ENCODE data around the gene KLF5. TPM values are rescaled to one million over a fixed set of nuclear protein-coding genes. Genes with fewer than 3 reads are reported as not detected.

Gene KLF5
- total RNA-seq, 1 donor from 2014 or later, result 21.4 TPM

DNA sequence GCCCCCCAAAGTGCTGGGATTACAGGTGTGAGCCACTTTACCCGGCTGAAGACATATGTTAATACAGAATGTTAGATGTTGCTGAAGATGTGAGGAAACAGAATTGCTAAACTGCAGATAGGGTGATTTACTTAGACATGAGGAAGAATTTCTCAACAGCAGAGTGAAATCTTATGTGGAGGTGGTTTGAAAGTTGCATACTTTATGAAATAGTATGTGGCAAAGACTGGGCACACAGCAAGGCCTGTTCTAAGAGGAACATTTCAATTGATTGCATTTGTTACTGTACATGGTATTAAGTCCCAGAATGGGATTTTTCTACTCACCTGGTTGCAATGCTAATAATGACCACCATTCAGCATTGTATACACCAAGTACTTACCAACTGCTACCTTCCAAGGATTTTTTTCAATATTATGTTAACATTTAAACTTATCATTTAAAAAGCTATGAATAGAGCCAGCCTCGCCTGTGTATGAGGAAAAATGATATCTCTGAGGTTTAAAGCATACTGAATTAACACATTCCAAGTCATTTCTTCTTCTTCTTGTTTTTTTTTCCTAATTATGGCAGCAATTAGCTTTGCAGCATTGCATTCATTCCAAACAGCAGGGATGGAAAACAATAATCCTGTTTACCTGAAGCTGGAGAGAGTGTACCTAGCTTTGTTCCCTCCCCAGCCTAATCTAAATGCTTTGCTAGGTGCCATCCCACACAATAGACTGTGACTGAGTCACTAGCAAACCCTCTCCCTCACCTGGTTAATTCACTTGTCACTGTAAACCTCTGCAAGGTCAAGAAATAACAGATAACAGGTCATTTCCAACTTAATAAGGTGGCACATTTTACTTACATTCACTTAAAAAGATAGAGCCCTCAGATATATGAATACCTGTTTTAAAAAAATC is 19.4 kb upstream of the KLF5 start:
- Histone ChIP-seq H3K36me3 (ENCODE audit: insufficient read depth, low read length) (no peaks in the 10 kb centered on the region), H3K4me2 (ENCODE audit: low read length) (no peak overlapping the region), H3K9ac (ENCODE audit: low read length) (no peak overlapping the region), H4K20me1 (ENCODE audit: insufficient read depth, low read length) (no peaks in the 10 kb centered on the region), H3K27me3 (ENCODE audit: insufficient read depth, low read length) (no peaks in the 10 kb centered on the region), H3K79me2 (ENCODE audit: insufficient read depth, low read length) (no peaks in the 10 kb centered on the region), H3K27ac (ENCODE audit: low read depth, low read length) (no peak overlapping the region), H3K4me1 (ENCODE audit: insufficient read depth, low read length) (no peaks in the 10 kb centered on the region), H3K4me3 (ENCODE audit: insufficient read depth, low read depth, low read length) (no peak overlapping the region), H2AFZ (ENCODE audit: low read depth, low read length) (no peak overlapping the region), H3K9me3 (ENCODE audit: insufficient read depth, low read depth, low read length) (no peaks in the 10 kb centered on the region)
- no peak overlapping the region for H3K4me3 Mint-ChIP-seq (ENCODE audit: unreplicated experiment)
- DNase-seq (ENCODE audit: low read depth), result no peak
- no peak overlapping the region for H3K27ac Mint-ChIP-seq (ENCODE audit: unreplicated experiment)
- H3K4me1 Mint-ChIP-seq (ENCODE audit: low read depth, unreplicated experiment), result no peaks in the 10 kb centered on the region
- H3K9me3 Mint-ChIP-seq (ENCODE audit: unreplicated experiment), result no peaks in the 10 kb centered on the region
- TF ChIP-seq, protein P1, sequence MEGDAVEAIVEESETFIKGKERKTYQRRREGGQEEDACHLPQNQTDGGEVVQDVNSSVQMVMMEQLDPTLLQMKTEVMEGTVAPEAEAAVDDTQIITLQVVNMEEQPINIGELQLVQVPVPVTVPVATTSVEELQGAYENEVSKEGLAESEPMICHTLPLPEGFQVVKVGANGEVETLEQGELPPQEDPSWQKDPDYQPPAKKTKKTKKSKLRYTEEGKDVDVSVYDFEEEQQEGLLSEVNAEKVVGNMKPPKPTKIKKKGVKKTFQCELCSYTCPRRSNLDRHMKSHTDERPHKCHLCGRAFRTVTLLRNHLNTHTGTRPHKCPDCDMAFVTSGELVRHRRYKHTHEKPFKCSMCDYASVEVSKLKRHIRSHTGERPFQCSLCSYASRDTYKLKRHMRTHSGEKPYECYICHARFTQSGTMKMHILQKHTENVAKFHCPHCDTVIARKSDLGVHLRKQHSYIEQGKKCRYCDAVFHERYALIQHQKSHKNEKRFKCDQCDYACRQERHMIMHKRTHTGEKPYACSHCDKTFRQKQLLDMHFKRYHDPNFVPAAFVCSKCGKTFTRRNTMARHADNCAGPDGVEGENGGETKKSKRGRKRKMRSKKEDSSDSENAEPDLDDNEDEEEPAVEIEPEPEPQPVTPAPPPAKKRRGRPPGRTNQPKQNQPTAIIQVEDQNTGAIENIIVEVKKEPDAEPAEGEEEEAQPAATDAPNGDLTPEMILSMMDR (IDR thresholded peaks at IDR 0.05; ENCODE audit: insufficient read depth, low read depth, low read length), result no peak
- no peak for TF ChIP-seq EZH2 (IDR thresholded peaks at IDR 0.05; ENCODE audit: insufficient read depth, low read length)
- FAIRE-seq, result no peak
- H3K36me3 Mint-ChIP-seq (ENCODE audit: low read depth, unreplicated experiment), result no peaks in the 10 kb centered on the region
- H3K27me3 Mint-ChIP-seq (ENCODE audit: low read depth, unreplicated experiment), result no peaks in the 10 kb centered on the region

DNA sequence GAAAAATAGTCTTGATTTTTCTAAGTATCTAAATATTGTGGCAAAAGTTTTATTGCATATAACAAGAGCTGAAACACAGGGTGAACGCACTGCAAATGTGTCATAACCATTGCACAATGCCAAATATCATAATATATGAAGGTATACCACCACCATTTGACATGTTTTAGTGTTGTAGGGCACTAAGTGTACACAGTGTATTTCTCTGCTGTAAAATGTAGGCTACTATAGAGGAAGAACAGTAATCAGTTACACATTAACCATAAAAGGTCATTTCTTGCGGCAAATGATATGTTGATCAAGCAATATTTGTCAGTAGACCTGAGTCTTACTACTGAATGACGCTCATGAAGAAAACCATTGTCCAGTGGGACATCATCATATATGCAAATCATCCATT is 18.3 kb upstream of the KLF5 start:
- Histone ChIP-seq H3K27me3 (ENCODE audit: insufficient read depth, low read length) (no peaks in the 10 kb centered on the region), H3K36me3 (ENCODE audit: insufficient read depth, low read length) (no peaks in the 10 kb centered on the region), H3K9ac (ENCODE audit: low read length) (no peak overlapping the region), H3K4me1 (ENCODE audit: insufficient read depth, low read length) (no peaks in the 10 kb centered on the region), H4K20me1 (ENCODE audit: insufficient read depth, low read length) (no peaks in the 10 kb centered on the region), H3K79me2 (ENCODE audit: insufficient read depth, low read length) (no peaks in the 10 kb centered on the region), H2AFZ (ENCODE audit: low read depth, low read length) (no peak overlapping the region), H3K4me3 (ENCODE audit: insufficient read depth, low read depth, low read length) (no peak overlapping the region), H3K4me2 (ENCODE audit: low read length) (no peak overlapping the region), H3K27ac (ENCODE audit: low read depth, low read length) (no peak overlapping the region), H3K9me3 (ENCODE audit: insufficient read depth, low read depth, low read length) (no peaks in the 10 kb centered on the region)
- DNase-seq (ENCODE audit: low read depth), result no peak
- no peaks in the 10 kb centered on the region for H3K36me3 Mint-ChIP-seq (ENCODE audit: low read depth, unreplicated experiment)
- no peak for FAIRE-seq
- no peaks in the 10 kb centered on the region for H3K9me3 Mint-ChIP-seq (ENCODE audit: unreplicated experiment)
- H3K4me3 Mint-ChIP-seq (ENCODE audit: unreplicated experiment), result no peak overlapping the region
- TF ChIP-seq, protein P1 (IDR thresholded peaks at IDR 0.05; ENCODE audit: insufficient read depth, low read depth, low read length), result no peak
- TF ChIP-seq EZH2 (IDR thresholded peaks at IDR 0.05; ENCODE audit: insufficient read depth, low read length), result no peak
- H3K27me3 Mint-ChIP-seq (ENCODE audit: low read depth, unreplicated experiment), result no peaks in the 10 kb centered on the region
- H3K4me1 Mint-ChIP-seq (ENCODE audit: low read depth, unreplicated experiment), result no peaks in the 10 kb centered on the region
- no peak overlapping the region for H3K27ac Mint-ChIP-seq (ENCODE audit: unreplicated experiment)

Measured in astrocyte (in vitro differentiated cells and primary cell).